Measurements from ENCODE around the gene NSUN2.

Gene NSUN2

GRCh38 chr5:6604341-6604740 lies 28.5 kb downstream of the NSUN2 start:
- no peak for DNase-seq (ENCODE audit: low spot score)

- DNase-seq (ENCODE audit: low spot score): no peak
These were observed 29.2 kb downstream of the NSUN2 start for GRCh38 chr5:6603643-6604042.

- no peak for DNase-seq (ENCODE audit: low spot score)
These were observed 30.4 kb downstream of the NSUN2 start for GRCh38 chr5:6602441-6602840.

GRCh38 chr5:6601816-6602215 lies 31.0 kb downstream of the NSUN2 start:
- DNase-seq (ENCODE audit: low spot score): no peak

GRCh38 chr5:6601271-6601670 lies 31.6 kb downstream of the NSUN2 start:
- DNase-seq (ENCODE audit: low spot score): no peak

- no peak for DNase-seq (ENCODE audit: low spot score)
These were observed 33.1 kb downstream of the NSUN2 start for GRCh38 chr5:6599739-6600138.

- no peak for DNase-seq (ENCODE audit: low spot score)
These were observed 34.4 kb downstream of the NSUN2 start for GRCh38 chr5:6598351-6598900.

GRCh38 chr5:6597557-6597956 lies 35.3 kb downstream of the NSUN2 start:
- no peak for DNase-seq (ENCODE audit: low spot score)

- DNase-seq (ENCODE audit: low spot score): no peak
These were observed 36.5 kb downstream of the NSUN2 start for GRCh38 chr5:6596388-6596787.

- DNase-seq (ENCODE audit: low spot score): no peak
These were observed 37.4 kb downstream of the NSUN2 start for GRCh38 chr5:6595405-6595804.

- DNase-seq (ENCODE audit: low spot score): no peak
These were observed 38.8 kb downstream of the NSUN2 start for GRCh38 chr5:6594066-6594465.

GRCh38 chr5:6593148-6594016 lies 39.5 kb downstream of the NSUN2 start:
- no peak for DNase-seq (ENCODE audit: low spot score)

GRCh38 chr5:6592601-6593000 lies 40.2 kb downstream of the NSUN2 start:
- no peak for DNase-seq (ENCODE audit: low spot score)

- no peak for DNase-seq (ENCODE audit: low spot score)
These were observed 41.1 kb downstream of the NSUN2 start for GRCh38 chr5:6591671-6592288.

GRCh38 chr5:6590581-6590980 lies 42.3 kb downstream of the NSUN2 start:
- DNase-seq (ENCODE audit: low spot score): no peak

GRCh38 chr5:6587171-6587570 lies 45.7 kb downstream of the NSUN2 start:
- DNase-seq (ENCODE audit: low spot score): no peak

GRCh38 chr5:6586647-6587042 lies 46.2 kb downstream of the NSUN2 start:
- no peak for DNase-seq (ENCODE audit: low spot score)

- no peak for DNase-seq (ENCODE audit: low spot score)
These were observed 46.8 kb downstream of the NSUN2 start for GRCh38 chr5:6585939-6586646.

- no peak for DNase-seq (ENCODE audit: low spot score)
These were observed 47.7 kb downstream of the NSUN2 start for GRCh38 chr5:6585168-6585567.

- no peak for DNase-seq (ENCODE audit: low spot score)
These were observed 48.1 kb downstream of the NSUN2 start for GRCh38 chr5:6584727-6585126.

- DNase-seq (ENCODE audit: low spot score): no peak
These were observed 48.7 kb downstream of the NSUN2 start for GRCh38 chr5:6584101-6584645.
